Upper lobe of left lung (tissue), 4 donors: ENCODE measurements around the gene LPCAT3.

Experiments used
- EP300 ChIP-seq, 4 donors: sonication (generic); formaldehyde crosslinking; IDR thresholded peaks; one replicate each; pipeline ENCODE4 v1.5.1; 2017; ENCODE audit warnings: antibody characterized with exemption in 4 of 4, control low read depth in 2 of 4
- TF ChIP-seq, protein P1 (sequence below), 6 experiments: fragments of 450-650 bp in 4 of 6; fragments of 200-600 bp in 2 of 6; sonication (generic) in 2 of 6; IDR thresholded peaks; one replicate each; pipeline ENCODE4 v1.5.1; 2016 to 2019; ENCODE audit warnings: antibody characterized with exemption in 6 of 6

- TF ChIP-seq EP300 (IDR thresholded peaks at IDR 0.05): no peak
- TF ChIP-seq, protein P1, sequence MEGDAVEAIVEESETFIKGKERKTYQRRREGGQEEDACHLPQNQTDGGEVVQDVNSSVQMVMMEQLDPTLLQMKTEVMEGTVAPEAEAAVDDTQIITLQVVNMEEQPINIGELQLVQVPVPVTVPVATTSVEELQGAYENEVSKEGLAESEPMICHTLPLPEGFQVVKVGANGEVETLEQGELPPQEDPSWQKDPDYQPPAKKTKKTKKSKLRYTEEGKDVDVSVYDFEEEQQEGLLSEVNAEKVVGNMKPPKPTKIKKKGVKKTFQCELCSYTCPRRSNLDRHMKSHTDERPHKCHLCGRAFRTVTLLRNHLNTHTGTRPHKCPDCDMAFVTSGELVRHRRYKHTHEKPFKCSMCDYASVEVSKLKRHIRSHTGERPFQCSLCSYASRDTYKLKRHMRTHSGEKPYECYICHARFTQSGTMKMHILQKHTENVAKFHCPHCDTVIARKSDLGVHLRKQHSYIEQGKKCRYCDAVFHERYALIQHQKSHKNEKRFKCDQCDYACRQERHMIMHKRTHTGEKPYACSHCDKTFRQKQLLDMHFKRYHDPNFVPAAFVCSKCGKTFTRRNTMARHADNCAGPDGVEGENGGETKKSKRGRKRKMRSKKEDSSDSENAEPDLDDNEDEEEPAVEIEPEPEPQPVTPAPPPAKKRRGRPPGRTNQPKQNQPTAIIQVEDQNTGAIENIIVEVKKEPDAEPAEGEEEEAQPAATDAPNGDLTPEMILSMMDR (IDR thresholded peaks at IDR 0.05): no peak
Observed at GRCh38 chr12:7054925-7055324, 36.6 kb upstream of the LPCAT3 start.
